ENCODE results near the gene P2RX6. TPM values are rescaled to one million over a fixed set of nuclear protein-coding genes. Genes with fewer than 3 reads are reported as not detected.

P2RX6 gene
- total and polyA plus RNA-seq, 9 of the 15 experiments (the other 6 are each of a cell fraction or from before 2014, with no cell fraction given): 0.01 to 3.9 (median 1.5) TPM; not detected in 1

GRCh38 chr22:21030621-21031544 is 15.9 kb downstream of the P2RX6 start (continued):
- TF ChIP-seq ATF1 (CRISPR knock-in tag; IDR thresholded peaks at IDR 0.05) (no peak), ATF1 (tag; IDR thresholded peaks at IDR 0.05) (peak; percentile 66), MCM7 (IDR thresholded peaks at IDR 0.05) (peak in 1 of 2 experiments; percentile 58; a peak in 1 of 4 replicates), ARID4B (CRISPR knock-in tag; IDR thresholded peaks at IDR 0.05) (0 out of 2 replicates have a peak, but pooled peaks have one; percentile 24), ZNF707 (CRISPR knock-in tag; conservative IDR thresholded peaks at IDR 0.05) (no peak), E2F6 (IDR thresholded peaks at IDR 0.05; ENCODE audit: borderline replicate concordance in 1 of 2, extremely low read depth in 1 of 2, insufficient read depth in 1 of 2, insufficient read length in 1 of 2, low read depth in 1 of 2, low read length in 1 of 2, poor library complexity in 1 of 2, severe bottlenecking in 1 of 2) (peak in 1 of 2 experiments; percentile 51), ETV6 (IDR thresholded peaks at IDR 0.05; ENCODE audit: borderline replicate concordance in 1 of 2, low read depth in 2 of 2, low read length in 1 of 2) (no peak), ETV6 (CRISPR knock-in tag; IDR thresholded peaks at IDR 0.05; ENCODE audit: borderline replicate concordance) (no peak), TCF3 (CRISPR knock-in tag; IDR thresholded peaks at IDR 0.05) (no peak), ZNF133 (CRISPR knock-in tag; IDR thresholded peaks at IDR 0.05) (0 out of 2 replicates have a peak, but pooled peaks have one; percentile 53), SMARCE1 (IDR thresholded peaks at IDR 0.05) (no peak), SIX5 (IDR thresholded peaks at IDR 0.05; ENCODE audit: borderline replicate concordance in 1 of 2, insufficient read depth in 1 of 2, low read depth in 1 of 2, low read length in 2 of 2) (0 out of 4 replicates have a peak, but pooled peaks of 1 of the 2 experiments have one; percentile 18), KAT2B (IDR thresholded peaks at IDR 0.05; ENCODE audit: low read depth, low read length) (no peak), STAT6 (CRISPR knock-in tag; IDR thresholded peaks at IDR 0.05) (0 out of 2 replicates have a peak, but pooled peaks have one; percentile 57), STAG1 (CRISPR knock-in tag; IDR thresholded peaks at IDR 0.05; ENCODE audit: borderline replicate concordance) (peak; percentile 50; the same call in 1 of the 2 replicates), RUNX1 (IDR thresholded peaks at IDR 0.05; ENCODE audit: low read depth) (peak; percentile 69; the same call in 1 of the 2 replicates), MAZ (CRISPR knock-in tag; conservative IDR thresholded peaks at IDR 0.05 in 1 of 2, IDR thresholded peaks at IDR 0.05 in 1 of 2) (peak in 1 of 2 experiments; percentile 34; a peak in 2 of 4 replicates)

All from K562 (cell line).